Astrocyte (in vitro differentiated cells and primary cell): ENCODE data around the gene WASF1. TPM values are rescaled to one million over a fixed set of nuclear protein-coding genes. Genes with fewer than 3 reads are reported as not detected.

ENCODE experiments used
- DNase-seq: peaks from one replicate; pipeline ENCODE4 v3.0.0-alpha.2; 2010; ENCODE audit warnings: low read depth
- FAIRE-seq: peaks from 2 replicates; lab custom pipeline; 2011; peaks lifted over from hg19 to GRCh38; lab: Jason Lieb, UNC
- H2AFZ ChIP-seq: 2 replicates; pipeline ENCODE4 v1.6.0; 2012; ENCODE audit warnings: low read depth, low read length, inconsistent platforms
- H3K27ac ChIP-seq: 2 replicates; pipeline ENCODE4 v1.5.1; 2011; ENCODE audit warnings: low read depth, low read length, inconsistent platforms
- H3K27me3 ChIP-seq: 2 replicates; pipeline ENCODE4 v1.6.0; 2011; ENCODE audit warnings: low read length, inconsistent platforms; ENCODE audit not compliant: insufficient read depth
- H3K36me3 ChIP-seq: 2 replicates; pipeline ENCODE4 v1.5.1; 2011; ENCODE audit warnings: low read length, inconsistent platforms; ENCODE audit not compliant: insufficient read depth
- H3K4me1 ChIP-seq: 2 replicates; pipeline ENCODE4 v1.5.1; 2011; ENCODE audit warnings: low read length, inconsistent platforms; ENCODE audit not compliant: insufficient read depth
- H3K4me2 ChIP-seq: 2 replicates; pipeline ENCODE4 v1.6.0; 2012; ENCODE audit warnings: low read length, inconsistent platforms
- H3K4me3 ChIP-seq: 2 replicates; pipeline ENCODE4 v1.5.1; 2011; ENCODE audit warnings: low read depth, mild to moderate bottlenecking, low read length, inconsistent platforms; ENCODE audit not compliant: insufficient read depth
- H3K79me2 ChIP-seq: 2 replicates; pipeline ENCODE4 v1.6.0; 2012; ENCODE audit warnings: mild to moderate bottlenecking, low read length, inconsistent platforms; ENCODE audit not compliant: insufficient read depth
- H3K9ac ChIP-seq: 2 replicates; pipeline ENCODE4 v1.6.0; 2012; ENCODE audit warnings: mild to moderate bottlenecking, low read length, inconsistent platforms
- H3K9me3 ChIP-seq: 2 replicates; pipeline ENCODE4 v1.5.1; 2012; ENCODE audit warnings: low read depth, mild to moderate bottlenecking, low read length, inconsistent platforms; ENCODE audit not compliant: insufficient read depth
- H4K20me1 ChIP-seq: 2 replicates; pipeline ENCODE4 v1.6.0; 2012; ENCODE audit warnings: low read length, inconsistent platforms; ENCODE audit not compliant: insufficient read depth
- H3K27ac Mint-ChIP-seq: one replicate; pipeline ENCODE4 v1.8.0; 2021; ENCODE audit warnings: mild to moderate bottlenecking, mixed read lengths; ENCODE audit not compliant: unreplicated experiment
- H3K27me3 Mint-ChIP-seq: one replicate; pipeline ENCODE4 v1.8.0; 2021; ENCODE audit warnings: low read depth, mixed read lengths; ENCODE audit not compliant: unreplicated experiment
- H3K36me3 Mint-ChIP-seq: one replicate; pipeline ENCODE4 v1.8.0; 2021; ENCODE audit warnings: low read depth, mixed read lengths; ENCODE audit not compliant: unreplicated experiment
- H3K4me1 Mint-ChIP-seq: one replicate; pipeline ENCODE4 v1.8.0; 2021; ENCODE audit warnings: low read depth, mixed read lengths; ENCODE audit not compliant: unreplicated experiment
- H3K4me3 Mint-ChIP-seq: one replicate; pipeline ENCODE4 v1.8.0; 2021; ENCODE audit warnings: mild to moderate bottlenecking, moderate library complexity, mixed read lengths; ENCODE audit not compliant: unreplicated experiment
- H3K9me3 Mint-ChIP-seq: one replicate; pipeline ENCODE4 v1.8.0; 2021; ENCODE audit warnings: mild to moderate bottlenecking, mixed read lengths; ENCODE audit not compliant: unreplicated experiment
- EZH2 ChIP-seq: IDR thresholded peaks from 2 replicates; pipeline ENCODE4 v1.6.1; 2012; ENCODE audit warnings: mild to moderate bottlenecking, low read length, inconsistent platforms; ENCODE audit not compliant: insufficient read depth
- total RNA-seq: library from RNA; stranded (reverse); gene quantifications from 2 replicates; pipeline ENCODE4 v1.2.1, GENCODE V29; 2021
- TF ChIP-seq, protein P1 (sequence below): IDR thresholded peaks from 2 replicates; pipeline ENCODE4 v1.5.1; 2011; ENCODE audit warnings: low read depth, mild to moderate bottlenecking, inconsistent platforms, low read length, moderate library complexity; ENCODE audit not compliant: insufficient read depth

WASF1 gene
- total RNA-seq, 1 donor from 2014 or later = 29.3 TPM

DNA sequence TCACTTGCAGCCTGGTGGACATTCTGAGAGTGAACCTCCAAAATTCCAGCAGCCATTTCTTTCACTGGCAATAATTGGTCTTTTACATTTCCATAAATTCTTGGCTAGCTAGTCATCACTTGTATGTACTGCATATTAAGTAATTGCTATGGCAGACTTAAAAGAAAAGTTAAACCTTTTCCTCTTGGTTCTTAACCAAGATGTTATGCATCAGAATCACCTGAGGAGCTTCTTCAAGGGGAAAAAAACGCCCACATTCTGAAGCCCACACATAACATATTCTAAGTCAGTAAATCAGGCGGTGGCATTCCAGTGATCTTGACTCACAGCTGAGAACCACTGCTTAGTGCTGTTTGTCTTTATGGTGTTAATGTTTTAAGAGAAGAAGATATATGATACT is 37.8 kb upstream of the WASF1 start:
- H3K36me3 Mint-ChIP-seq = peaks cover 14% of the 10 kb centered on the region
- DNase-seq = peak; percentile 57
- Histone ChIP-seq H3K79me2 (no peaks in the 10 kb centered on the region), H3K27ac (no peak overlapping the region), H2AFZ (no peak overlapping the region), H3K4me2 (peak overlapping the region; percentile 13), H3K4me3 (no peak overlapping the region), H3K9ac (no peak overlapping the region), H3K36me3 (peaks cover 6% of the 10 kb centered on the region), H3K9me3 (no peaks in the 10 kb centered on the region), H3K4me1 (peaks cover 6% of the 10 kb centered on the region), H3K27me3 (no peaks in the 10 kb centered on the region), H4K20me1 (no peaks in the 10 kb centered on the region)
- FAIRE-seq = no peak
- H3K4me1 Mint-ChIP-seq = peaks cover 8% of the 10 kb centered on the region
- no peak overlapping the region for H3K4me3 Mint-ChIP-seq
- TF ChIP-seq, protein P1, sequence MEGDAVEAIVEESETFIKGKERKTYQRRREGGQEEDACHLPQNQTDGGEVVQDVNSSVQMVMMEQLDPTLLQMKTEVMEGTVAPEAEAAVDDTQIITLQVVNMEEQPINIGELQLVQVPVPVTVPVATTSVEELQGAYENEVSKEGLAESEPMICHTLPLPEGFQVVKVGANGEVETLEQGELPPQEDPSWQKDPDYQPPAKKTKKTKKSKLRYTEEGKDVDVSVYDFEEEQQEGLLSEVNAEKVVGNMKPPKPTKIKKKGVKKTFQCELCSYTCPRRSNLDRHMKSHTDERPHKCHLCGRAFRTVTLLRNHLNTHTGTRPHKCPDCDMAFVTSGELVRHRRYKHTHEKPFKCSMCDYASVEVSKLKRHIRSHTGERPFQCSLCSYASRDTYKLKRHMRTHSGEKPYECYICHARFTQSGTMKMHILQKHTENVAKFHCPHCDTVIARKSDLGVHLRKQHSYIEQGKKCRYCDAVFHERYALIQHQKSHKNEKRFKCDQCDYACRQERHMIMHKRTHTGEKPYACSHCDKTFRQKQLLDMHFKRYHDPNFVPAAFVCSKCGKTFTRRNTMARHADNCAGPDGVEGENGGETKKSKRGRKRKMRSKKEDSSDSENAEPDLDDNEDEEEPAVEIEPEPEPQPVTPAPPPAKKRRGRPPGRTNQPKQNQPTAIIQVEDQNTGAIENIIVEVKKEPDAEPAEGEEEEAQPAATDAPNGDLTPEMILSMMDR = no peak
- TF ChIP-seq EZH2 = no peak
- no peaks in the 10 kb centered on the region for H3K9me3 Mint-ChIP-seq
- no peak overlapping the region for H3K27ac Mint-ChIP-seq
- no peaks in the 10 kb centered on the region for H3K27me3 Mint-ChIP-seq

DNA sequence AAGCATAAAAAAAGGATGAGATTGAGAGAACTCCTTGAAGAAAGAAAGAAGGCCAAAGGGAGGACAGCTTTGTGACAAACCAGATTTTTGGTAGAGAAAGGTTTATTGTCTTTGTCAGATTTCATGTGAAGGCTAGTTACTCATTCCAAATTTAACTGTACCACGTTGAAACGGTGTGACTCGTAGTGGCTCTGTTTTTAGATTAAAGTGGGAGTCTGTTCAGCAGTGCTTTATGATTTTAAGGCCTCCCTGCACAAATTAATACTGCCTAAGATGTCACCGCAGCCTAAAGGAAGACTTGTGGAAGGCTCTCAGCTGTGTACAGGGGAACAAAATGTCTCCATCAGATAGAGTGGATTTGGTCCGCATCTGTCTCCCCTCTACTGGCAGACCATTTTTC is 36.7 kb upstream of the WASF1 start:
- peaks cover 12% of the 10 kb centered on the region for H3K36me3 Mint-ChIP-seq
- H2AFZ ChIP-seq = no peak overlapping the region
- no peak for FAIRE-seq
- no peak overlapping the region for H3K27ac ChIP-seq
- no peaks in the 10 kb centered on the region for H4K20me1 ChIP-seq
- peaks cover 11% of the 10 kb centered on the region for H3K36me3 ChIP-seq
- no peak overlapping the region for H3K9ac ChIP-seq
- H3K4me1 ChIP-seq = peaks cover 6% of the 10 kb centered on the region
- H3K79me2 ChIP-seq = no peaks in the 10 kb centered on the region
- no peak overlapping the region for H3K27ac Mint-ChIP-seq
- H3K4me2 ChIP-seq = no peak overlapping the region
- H3K4me3 Mint-ChIP-seq = no peak overlapping the region
- H3K9me3 Mint-ChIP-seq = no peaks in the 10 kb centered on the region
- no peaks in the 10 kb centered on the region for H3K27me3 Mint-ChIP-seq
- DNase-seq = no peak
- no peaks in the 10 kb centered on the region for H3K27me3 ChIP-seq
- peaks cover 8% of the 10 kb centered on the region for H3K4me1 Mint-ChIP-seq
- H3K9me3 ChIP-seq = no peaks in the 10 kb centered on the region
- TF ChIP-seq, protein P1 = no peak
- no peak for TF ChIP-seq EZH2
- H3K4me3 ChIP-seq = no peak overlapping the region

GRCh38 chr6:110214338-110214737 is 34.9 kb upstream of the WASF1 start:
- H3K36me3 Mint-ChIP-seq = peaks cover 6% of the 10 kb centered on the region

More at GRCh38 chr6:110214338-110214737, 34.9 kb upstream of the WASF1 start:
- Mint-ChIP-seq H3K9me3 (no peaks in the 10 kb centered on the region), H3K27ac (no peak overlapping the region), H3K4me1 (peaks cover 8% of the 10 kb centered on the region), H3K4me3 (no peak overlapping the region), H3K27me3 (no peaks in the 10 kb centered on the region)
- Histone ChIP-seq H3K27me3 (no peaks in the 10 kb centered on the region), H3K9ac (no peak overlapping the region), H3K36me3 (peaks cover 14% of the 10 kb centered on the region), H2AFZ (no peak overlapping the region), H4K20me1 (no peaks in the 10 kb centered on the region), H3K4me2 (no peak overlapping the region), H3K9me3 (no peaks in the 10 kb centered on the region), H3K79me2 (no peaks in the 10 kb centered on the region), H3K4me3 (no peak overlapping the region), H3K4me1 (peaks cover 6% of the 10 kb centered on the region), H3K27ac (no peak overlapping the region)
- no peak for TF ChIP-seq EZH2
- TF ChIP-seq, protein P1 = no peak
- DNase-seq (no peak), FAIRE-seq (no peak)
